ENCODE results near the gene AACS.

DNA sequence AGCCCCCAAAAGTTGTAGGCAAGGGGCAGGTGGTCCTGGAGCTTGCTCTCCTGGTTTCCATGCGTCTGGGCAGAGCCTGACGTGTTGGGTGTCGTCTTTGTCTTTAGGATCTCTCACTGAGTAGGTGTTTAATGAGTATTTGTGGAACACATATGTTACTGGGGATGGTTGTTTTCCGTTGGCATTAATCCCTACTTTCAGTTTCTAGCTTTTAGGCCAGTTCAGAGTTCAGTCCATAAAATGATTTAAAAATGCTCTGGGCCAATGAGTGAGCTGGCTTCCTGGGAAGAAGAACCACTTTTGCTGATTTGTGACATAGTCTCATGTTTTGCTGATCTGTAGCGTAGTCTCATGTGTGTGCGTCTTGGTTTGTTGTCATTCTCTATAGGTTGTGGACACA lies 10.9 kb downstream of the AACS start:
- TF ChIP-seq, protein P1, sequence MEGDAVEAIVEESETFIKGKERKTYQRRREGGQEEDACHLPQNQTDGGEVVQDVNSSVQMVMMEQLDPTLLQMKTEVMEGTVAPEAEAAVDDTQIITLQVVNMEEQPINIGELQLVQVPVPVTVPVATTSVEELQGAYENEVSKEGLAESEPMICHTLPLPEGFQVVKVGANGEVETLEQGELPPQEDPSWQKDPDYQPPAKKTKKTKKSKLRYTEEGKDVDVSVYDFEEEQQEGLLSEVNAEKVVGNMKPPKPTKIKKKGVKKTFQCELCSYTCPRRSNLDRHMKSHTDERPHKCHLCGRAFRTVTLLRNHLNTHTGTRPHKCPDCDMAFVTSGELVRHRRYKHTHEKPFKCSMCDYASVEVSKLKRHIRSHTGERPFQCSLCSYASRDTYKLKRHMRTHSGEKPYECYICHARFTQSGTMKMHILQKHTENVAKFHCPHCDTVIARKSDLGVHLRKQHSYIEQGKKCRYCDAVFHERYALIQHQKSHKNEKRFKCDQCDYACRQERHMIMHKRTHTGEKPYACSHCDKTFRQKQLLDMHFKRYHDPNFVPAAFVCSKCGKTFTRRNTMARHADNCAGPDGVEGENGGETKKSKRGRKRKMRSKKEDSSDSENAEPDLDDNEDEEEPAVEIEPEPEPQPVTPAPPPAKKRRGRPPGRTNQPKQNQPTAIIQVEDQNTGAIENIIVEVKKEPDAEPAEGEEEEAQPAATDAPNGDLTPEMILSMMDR (IDR thresholded peaks at IDR 0.05): no peak
- TF ChIP-seq EZH2 (IDR thresholded peaks at IDR 0.05; ENCODE audit: borderline replicate concordance, insufficient read depth, low read depth, low read length, poor library complexity, severe bottlenecking): no peak
